Esophagus squamous epithelium (tissue), 4 donors: ENCODE measurements around the gene FOXD3.

Experiments used
- CTCF ChIP-seq, 6 experiments: fragments of 450-650 bp in 4 of 6; fragments of 200-600 bp in 2 of 6; sonication (generic) in 2 of 6; IDR thresholded peaks; one replicate each; pipeline ENCODE4 v1.5.1; 2016 to 2019; ENCODE audit warnings: antibody characterized with exemption in 6 of 6, mild to moderate bottlenecking in 4 of 6, moderate library complexity in 4 of 6
- POLR2A ChIP-seq, 4 donors: fragments of 450-650 bp; IDR thresholded peaks; one replicate each; pipeline ENCODE4 v1.6.1; 2017; ENCODE audit warnings: antibody characterized with exemption in 4 of 4, mild to moderate bottlenecking in 4 of 4, moderate library complexity in 3 of 4

DNA sequence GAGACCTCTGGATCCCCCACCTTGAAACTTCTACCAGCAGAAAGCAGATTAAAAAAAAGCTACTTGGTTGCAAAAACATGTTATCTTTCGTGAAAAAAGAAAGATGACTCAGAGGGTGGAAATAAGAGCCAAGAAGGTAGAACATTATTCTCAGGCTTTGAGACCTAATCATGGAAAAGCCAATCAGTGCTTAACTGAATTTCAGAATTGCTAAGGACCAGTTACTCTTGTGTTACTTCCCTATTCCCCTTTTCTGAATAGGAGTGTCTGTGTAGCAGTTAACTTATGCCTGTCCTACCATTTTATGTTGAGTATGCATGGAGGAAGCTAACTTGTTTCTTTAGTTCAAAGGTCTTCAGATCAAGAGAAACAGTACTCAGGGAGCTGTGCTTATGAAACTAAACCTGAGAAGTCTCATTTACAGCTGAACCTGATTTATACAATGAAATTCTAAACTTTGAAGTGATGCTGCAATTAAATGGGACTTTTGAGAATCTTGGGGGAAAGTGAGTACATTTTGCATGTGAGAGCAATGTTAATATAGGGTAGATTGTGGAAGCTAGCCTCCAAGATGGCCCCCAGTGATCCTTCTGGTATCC, 15.1 kb upstream of the FOXD3 start:
- no peak for TF ChIP-seq CTCF (IDR thresholded peaks at IDR 0.05)
- TF ChIP-seq POLR2A (IDR thresholded peaks at IDR 0.05): no peak
